DND-41 (cell line): Measurements from ENCODE around the gene TRMU.

Experiments
- EZH2 ChIP-seq: IDR thresholded peaks from 3 replicates; pipeline ENCODE4 v1.6.1; 2012; ENCODE audit warnings: borderline replicate concordance, low read depth, mild to moderate bottlenecking, moderate library complexity, low read length, inconsistent platforms; ENCODE audit not compliant: severe bottlenecking
- TF ChIP-seq, protein P1 (sequence below): IDR thresholded peaks from 2 replicates; pipeline ENCODE4 v1.5.1; 2012; ENCODE audit warnings: borderline replicate concordance, low read length, moderate library complexity, mild to moderate bottlenecking; ENCODE audit not compliant: poor library complexity, severe bottlenecking; ENCODE audit errors: extremely low read depth

GRCh38 chr22:46387748-46388147 is 52.2 kb downstream of the TRMU start:
- TF ChIP-seq, protein P1, sequence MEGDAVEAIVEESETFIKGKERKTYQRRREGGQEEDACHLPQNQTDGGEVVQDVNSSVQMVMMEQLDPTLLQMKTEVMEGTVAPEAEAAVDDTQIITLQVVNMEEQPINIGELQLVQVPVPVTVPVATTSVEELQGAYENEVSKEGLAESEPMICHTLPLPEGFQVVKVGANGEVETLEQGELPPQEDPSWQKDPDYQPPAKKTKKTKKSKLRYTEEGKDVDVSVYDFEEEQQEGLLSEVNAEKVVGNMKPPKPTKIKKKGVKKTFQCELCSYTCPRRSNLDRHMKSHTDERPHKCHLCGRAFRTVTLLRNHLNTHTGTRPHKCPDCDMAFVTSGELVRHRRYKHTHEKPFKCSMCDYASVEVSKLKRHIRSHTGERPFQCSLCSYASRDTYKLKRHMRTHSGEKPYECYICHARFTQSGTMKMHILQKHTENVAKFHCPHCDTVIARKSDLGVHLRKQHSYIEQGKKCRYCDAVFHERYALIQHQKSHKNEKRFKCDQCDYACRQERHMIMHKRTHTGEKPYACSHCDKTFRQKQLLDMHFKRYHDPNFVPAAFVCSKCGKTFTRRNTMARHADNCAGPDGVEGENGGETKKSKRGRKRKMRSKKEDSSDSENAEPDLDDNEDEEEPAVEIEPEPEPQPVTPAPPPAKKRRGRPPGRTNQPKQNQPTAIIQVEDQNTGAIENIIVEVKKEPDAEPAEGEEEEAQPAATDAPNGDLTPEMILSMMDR = no peak
- TF ChIP-seq EZH2 = no peak
